Tibial nerve (tissue), 4 donors: ENCODE results near the gene DARS2. TPM values are rescaled to one million over a fixed set of nuclear protein-coding genes. Genes with fewer than 3 reads are reported as not detected.
A peak's percentile ranks its signal among the peaks of the same experiment; 100 is the strongest.
"Not testable (repeated sequence)": the region's sequence is repeated elsewhere in the genome, so short reads cannot be mapped to it uniquely, and the experiment has no call there.

Experiments
- DNase-seq, 2 donors: peaks; one replicate each; pipeline ENCODE4 v3.0.0-alpha.2; 2019; ENCODE audit warnings: low spot score in 2 of 2
- H3K27ac ChIP-seq, 4 donors: fragments of 200-600 bp; sonication (generic) in 3 of 4; one replicate each; pipeline ENCODE4 v1.5.1; 2017 to 2019; ENCODE audit warnings: mild to moderate bottlenecking in 1 of 4
- H3K27me3 ChIP-seq, 2 donors: fragments of 200-600 bp; sonication (generic) in 1 of 2; one replicate each; pipeline versions ENCODE4 v1.5.1 to v1.6.0; 2017 to 2019
- H3K36me3 ChIP-seq, 3 donors: fragments of 200-600 bp; sonication (generic); one replicate each; pipeline ENCODE4 v1.5.1; 2018 to 2019
- H3K4me1 ChIP-seq, 4 donors: fragments of 200-600 bp; sonication (generic) in 3 of 4; one replicate each; pipeline ENCODE4 v1.5.1; 2017 to 2019
- H3K4me3 ChIP-seq, 4 donors: fragments of 200-600 bp; sonication (generic) in 3 of 4; one replicate each; pipeline ENCODE4 v1.5.1; 2017 to 2019; ENCODE audit warnings: mild to moderate bottlenecking in 1 of 4, moderate library complexity in 1 of 4
- H3K9me3 ChIP-seq, 4 donors: fragments of 200-600 bp; sonication (generic) in 3 of 4; one replicate each; pipeline ENCODE4 v1.5.1; 2017 to 2019
- CTCF ChIP-seq, 5 experiments: fragments of 200-600 bp in 3 of 5; fragments of 450-650 bp in 2 of 5; sonication (generic) in 3 of 5; IDR thresholded peaks; one replicate each; pipeline ENCODE4 v1.5.1; 2016 to 2019; ENCODE audit warnings: antibody characterized with exemption in 5 of 5, mild to moderate bottlenecking in 3 of 5, moderate library complexity in 2 of 5
- EP300 ChIP-seq, 2 donors: sonication (generic); formaldehyde crosslinking; IDR thresholded peaks; one replicate each; pipeline ENCODE4 v1.6.1; 2017; ENCODE audit warnings: antibody characterized with exemption in 2 of 2, mild to moderate bottlenecking in 1 of 2
- POLR2A ChIP-seq, 2 donors: fragments of 450-650 bp; IDR thresholded peaks; one replicate each; pipeline ENCODE4 v1.6.1; 2017; ENCODE audit warnings: antibody characterized with exemption in 2 of 2, mild to moderate bottlenecking in 2 of 2, moderate library complexity in 2 of 2
- WGBS, 2 donors: methylation state at CpG; one replicate each; pipeline ENCODE4 v1.1.5; 2018; 5-methylcytosine and 5-hydroxymethylcytosine counted together
- total RNA-seq, 4 donors: library from RNA; depleted of rRNA; stranded (reverse); fragments of >200 nt; gene quantifications; one replicate each; pipeline ENCODE4 v1.1.0, GENCODE V29; 2016

The DARS2 gene
- total RNA-seq, 4 donors from 2014 or later: 10.4 to 18.8 (median 12.3) TPM

GRCh38 chr1:173853074-173853473, 28.6 kb downstream of the DARS2 start:
- WGBS, 2 donors: 36 to 40% methylated on average over 5 of the region's 5 CpGs
- Histone ChIP-seq H3K36me3 (peaks cover 0 to 69% (median 0%) of the 10 kb centered on the region in 3 donors), H3K27me3 (no peaks in the 10 kb centered on the region), H3K27ac (peak overlapping the region in 2 of 4 donors; percentile 9 to 38), H3K9me3 (no peaks in the 10 kb centered on the region), H3K4me3 (no peak overlapping the region), H3K4me1 (peaks cover 0 to 6% (median 0%) of the 10 kb centered on the region in 4 donors)
- DNase-seq: no peak
- no peak for TF ChIP-seq POLR2A (IDR thresholded peaks at IDR 0.05)
- peak in 1 of 2 donors; percentile 26 for TF ChIP-seq EP300 (IDR thresholded peaks at IDR 0.05)

DNA sequence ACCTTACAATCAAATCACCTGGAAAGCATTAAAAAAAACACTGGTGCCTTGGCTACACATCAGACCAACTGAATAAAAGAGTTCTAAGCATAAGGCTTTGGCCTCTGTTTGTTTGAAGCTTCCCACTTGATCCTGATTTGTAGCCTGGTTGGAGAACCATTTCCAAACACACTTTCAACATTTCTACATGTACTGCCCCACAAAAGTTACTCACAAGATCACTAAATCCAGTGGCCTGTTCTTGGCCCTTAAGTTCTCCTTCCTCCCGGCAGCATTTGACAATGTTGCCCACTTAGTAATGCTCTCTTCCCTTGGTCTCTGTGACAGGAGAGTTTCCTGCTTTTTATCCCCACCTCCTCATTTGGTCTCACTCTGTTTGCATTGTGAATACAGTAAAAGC, 31.5 kb downstream of the DARS2 start:
- Histone ChIP-seq H3K27ac (no peak overlapping the region), H3K4me3 (no peak overlapping the region), H3K9me3 (no peaks in the 10 kb centered on the region), H3K27me3 (no peaks in the 10 kb centered on the region), H3K4me1 (peaks cover 0 to 6% (median 0%) of the 10 kb centered on the region in 4 donors), H3K36me3 (peaks cover 0 to 82% (median 8%) of the 10 kb centered on the region in 3 donors)
- no peak for DNase-seq
- no peak for TF ChIP-seq CTCF (IDR thresholded peaks at IDR 0.05)
- TF ChIP-seq POLR2A (IDR thresholded peaks at IDR 0.05): no peak
- TF ChIP-seq EP300 (IDR thresholded peaks at IDR 0.05): no peak
- 65 to 78% methylated on average over 1 of the region's 1 CpG for WGBS, 2 donors

- WGBS, 2 donors: 83% methylated on average over 2 of the region's 2 CpGs
- no peaks in the 10 kb centered on the region for H3K9me3 ChIP-seq
- DNase-seq: no peak
- no peak overlapping the region for H3K4me3 ChIP-seq
- TF ChIP-seq CTCF (IDR thresholded peaks at IDR 0.05): no peak
- no peak for TF ChIP-seq POLR2A (IDR thresholded peaks at IDR 0.05)
- no peak for TF ChIP-seq EP300 (IDR thresholded peaks at IDR 0.05)
- no peak overlapping the region for H3K27ac ChIP-seq
- peaks cover 0 to 82% (median 8%) of the 10 kb centered on the region in 3 donors for H3K36me3 ChIP-seq
- no peaks in the 10 kb centered on the region for H3K27me3 ChIP-seq
- H3K4me1 ChIP-seq: peaks cover 0 to 6% (median 0%) of the 10 kb centered on the region in 4 donors
Measured at GRCh38 chr1:173856903-173857302, 32.4 kb downstream of the DARS2 start.

- Histone ChIP-seq H3K4me1 (peaks cover 0 to 6% (median 0%) of the 10 kb centered on the region in 4 donors), H3K27me3 (no peaks in the 10 kb centered on the region), H3K4me3 (no peak overlapping the region), H3K36me3 (peaks cover 0 to 86% (median 8%) of the 10 kb centered on the region in 3 donors), H3K9me3 (no peaks in the 10 kb centered on the region), H3K27ac (no peak overlapping the region)
- 61 to 64% methylated on average over 4 of the region's 4 CpGs for WGBS, 2 donors
- TF ChIP-seq CTCF (IDR thresholded peaks at IDR 0.05) (no peak), EP300 (IDR thresholded peaks at IDR 0.05) (no peak), POLR2A (IDR thresholded peaks at IDR 0.05) (no peak)
- no peak for DNase-seq
Measured at GRCh38 chr1:173857363-173857917, 33.0 kb downstream of the DARS2 start.

- peaks cover 0 to 92% (median 15%) of the 10 kb centered on the region in 3 donors for H3K36me3 ChIP-seq
- H3K27ac ChIP-seq, H3K27me3 ChIP-seq, DNase-seq, H3K4me3 ChIP-seq, H3K9me3 ChIP-seq, H3K4me1 ChIP-seq: not testable (repeated sequence)
- WGBS, 2 donors: 94 to 99% methylated on average over 5 of the region's 5 CpGs
Measured at GRCh38 chr1:173859547-173859946, 35.1 kb downstream of the DARS2 start.

DNA sequence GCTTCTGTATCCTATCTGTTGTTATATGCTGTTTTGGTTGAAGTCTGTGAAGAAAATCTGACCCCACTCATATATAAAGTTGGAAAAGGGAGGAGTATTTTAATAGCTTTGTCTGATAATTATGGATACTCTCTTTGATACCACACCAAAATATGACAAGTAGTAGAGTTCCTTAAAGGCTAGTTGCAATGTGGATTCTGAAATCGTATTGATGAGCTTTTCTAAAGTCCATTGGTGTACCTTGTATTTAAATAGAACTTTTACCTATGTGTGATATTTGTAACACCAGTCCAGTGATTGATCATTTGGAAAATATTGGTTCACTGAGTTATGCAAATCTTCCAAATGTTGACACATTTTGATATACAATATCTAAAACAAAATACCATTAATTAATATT, 35.6 kb downstream of the DARS2 start:
- peaks cover 0 to 93% (median 20%) of the 10 kb centered on the region in 3 donors for H3K36me3 ChIP-seq

More for the DNA sequence above, 35.6 kb downstream of the DARS2 start:
- H3K9me3 ChIP-seq: no peaks in the 10 kb centered on the region
- TF ChIP-seq POLR2A (IDR thresholded peaks at IDR 0.05): no peak
- no peak for TF ChIP-seq CTCF (IDR thresholded peaks at IDR 0.05)
- no peak for TF ChIP-seq EP300 (IDR thresholded peaks at IDR 0.05)
- no peaks in the 10 kb centered on the region for H3K27me3 ChIP-seq
- no peak overlapping the region for H3K4me3 ChIP-seq
- no peak overlapping the region for H3K27ac ChIP-seq
- WGBS, 2 donors: 91 to 92% methylated on average over 1 of the region's 1 CpG
- H3K4me1 ChIP-seq: peaks cover 0 to 9% (median 3%) of the 10 kb centered on the region in 4 donors
- no peak for DNase-seq
